GM19025 (cell line): ENCODE measurements around the gene LTF.

Experiments used
- ATAC-seq: cut with Tn5 transposase; IDR thresholded peaks from one replicate; pipeline ENCODE4 v1.9.1; 2021; ENCODE audit warnings: mild to moderate bottlenecking, low read depth, moderate library complexity; ENCODE audit not compliant: unreplicated experiment

The LTF gene

GRCh38 chr3:46491089-46492070 is 26.7 kb upstream of the LTF start:
- no peak for ATAC-seq

- no peak for ATAC-seq
Observed at GRCh38 chr3:46490338-46491084, 25.8 kb upstream of the LTF start.

GRCh38 chr3:46489875-46490274 is 25.2 kb upstream of the LTF start:
- ATAC-seq = no peak

- no peak for ATAC-seq
Observed at GRCh38 chr3:46489381-46489780, 24.7 kb upstream of the LTF start.

- peak; percentile 86 for ATAC-seq
Observed at GRCh38 chr3:46488735-46489361, 24.1 kb upstream of the LTF start.

- ATAC-seq = no peak
Observed at GRCh38 chr3:46485779-46486175, 21.1 kb upstream of the LTF start.

- ATAC-seq = no peak
Observed at GRCh38 chr3:46484911-46485778, 20.4 kb upstream of the LTF start.

GRCh38 chr3:46484388-46484787 is 19.7 kb upstream of the LTF start:
- no peak for ATAC-seq

- ATAC-seq = no peak
Observed at GRCh38 chr3:46483825-46484224, 19.1 kb upstream of the LTF start.

- ATAC-seq = no peak
Observed at GRCh38 chr3:46482632-46483350, 18.1 kb upstream of the LTF start.

- no peak for ATAC-seq
Observed at GRCh38 chr3:46481636-46482035, 16.9 kb upstream of the LTF start.

GRCh38 chr3:46480491-46481195 is 15.9 kb upstream of the LTF start:
- ATAC-seq = no peak

- ATAC-seq = no peak
Observed at GRCh38 chr3:46479696-46480095, 15.0 kb upstream of the LTF start.

- no peak for ATAC-seq
Observed at GRCh38 chr3:46479021-46479420, 14.3 kb upstream of the LTF start.

- no peak for ATAC-seq
Observed at GRCh38 chr3:46478341-46478740, 13.6 kb upstream of the LTF start.

GRCh38 chr3:46477756-46478155 is 13.1 kb upstream of the LTF start:
- no peak for ATAC-seq

- no peak for ATAC-seq
Observed at GRCh38 chr3:46477145-46477544, 12.4 kb upstream of the LTF start.

- no peak for ATAC-seq
Observed at GRCh38 chr3:46472736-46473135, 8.0 kb upstream of the LTF start.

- ATAC-seq = no peak
Observed at GRCh38 chr3:46471371-46471914, 6.7 kb upstream of the LTF start.
